NCI-H2107 treated with DMSO at 0.1 percent for 48 hours (cell line): ENCODE results near the gene HABP4.

Source experiments
- DNase-seq: peaks from one replicate; lab custom pipeline; 2025; ENCODE audit not compliant: unreplicated experiment; lab: John Stamatoyannopoulos, UW

Gene HABP4, protein sequence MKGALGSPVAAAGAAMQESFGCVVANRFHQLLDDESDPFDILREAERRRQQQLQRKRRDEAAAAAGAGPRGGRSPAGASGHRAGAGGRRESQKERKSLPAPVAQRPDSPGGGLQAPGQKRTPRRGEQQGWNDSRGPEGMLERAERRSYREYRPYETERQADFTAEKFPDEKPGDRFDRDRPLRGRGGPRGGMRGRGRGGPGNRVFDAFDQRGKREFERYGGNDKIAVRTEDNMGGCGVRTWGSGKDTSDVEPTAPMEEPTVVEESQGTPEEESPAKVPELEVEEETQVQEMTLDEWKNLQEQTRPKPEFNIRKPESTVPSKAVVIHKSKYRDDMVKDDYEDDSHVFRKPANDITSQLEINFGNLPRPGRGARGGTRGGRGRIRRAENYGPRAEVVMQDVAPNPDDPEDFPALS

GRCh38 chr9:96449845-96450612, at the start of gene HABP4:
HABP4 (plus strand) TSS chr9:96450169; CDS start chr9:96450280, 111 bp downstream.
- peak; percentile 75 for DNase-seq

- DNase-seq: no peak
Observed at GRCh38 chr9:96408409-96409280, 41.3 kb upstream of the HABP4 start.

GRCh38 chr9:96411129-96411838, 38.7 kb upstream of the HABP4 start:
- DNase-seq: no peak

- DNase-seq: no peak
Observed at GRCh38 chr9:96412174-96412913, 37.6 kb upstream of the HABP4 start.

DNA sequence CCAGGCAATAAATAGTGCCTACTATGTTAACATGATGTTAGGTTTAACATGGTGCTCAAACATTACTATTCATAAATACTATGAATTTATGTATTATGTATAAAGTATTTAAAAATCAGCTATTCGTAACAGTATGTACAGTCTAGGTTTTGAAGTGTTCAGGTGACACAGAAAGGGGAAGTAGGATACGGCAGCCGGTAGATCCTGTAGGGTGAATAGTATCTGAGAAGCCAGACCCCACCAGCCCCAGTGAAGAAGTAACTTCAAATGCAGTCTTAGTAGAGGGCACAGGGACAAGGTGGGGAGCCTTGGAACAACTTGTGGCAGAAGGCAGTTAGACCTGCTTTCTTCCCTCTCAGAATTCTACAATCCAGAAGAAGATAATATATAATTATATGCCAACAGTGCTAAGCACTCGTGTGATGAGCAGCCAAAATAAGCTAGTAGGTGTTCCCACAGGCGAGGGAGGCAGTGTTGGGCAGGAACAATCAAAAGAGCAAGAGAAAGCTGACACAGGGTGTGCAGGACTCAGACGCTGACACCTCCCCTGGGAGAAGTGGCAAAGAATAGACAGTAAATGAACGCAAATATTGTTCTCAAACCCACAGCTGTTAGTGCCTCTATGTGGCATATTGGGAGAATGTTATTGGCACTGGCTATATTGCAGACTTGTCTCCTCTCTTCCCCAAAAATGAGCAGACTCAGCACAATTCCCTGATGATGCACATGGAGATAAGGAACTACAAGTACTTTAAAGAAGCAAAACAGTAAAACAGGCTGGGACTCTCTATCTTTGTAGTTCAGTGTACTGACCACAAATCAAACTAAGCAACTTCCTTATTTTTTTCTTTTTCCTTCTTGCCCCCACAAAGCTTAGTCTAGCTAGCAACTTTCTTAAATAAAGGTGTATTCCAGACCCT, 36.4 kb upstream of the HABP4 start:
- peak; percentile 81 for DNase-seq

DNA sequence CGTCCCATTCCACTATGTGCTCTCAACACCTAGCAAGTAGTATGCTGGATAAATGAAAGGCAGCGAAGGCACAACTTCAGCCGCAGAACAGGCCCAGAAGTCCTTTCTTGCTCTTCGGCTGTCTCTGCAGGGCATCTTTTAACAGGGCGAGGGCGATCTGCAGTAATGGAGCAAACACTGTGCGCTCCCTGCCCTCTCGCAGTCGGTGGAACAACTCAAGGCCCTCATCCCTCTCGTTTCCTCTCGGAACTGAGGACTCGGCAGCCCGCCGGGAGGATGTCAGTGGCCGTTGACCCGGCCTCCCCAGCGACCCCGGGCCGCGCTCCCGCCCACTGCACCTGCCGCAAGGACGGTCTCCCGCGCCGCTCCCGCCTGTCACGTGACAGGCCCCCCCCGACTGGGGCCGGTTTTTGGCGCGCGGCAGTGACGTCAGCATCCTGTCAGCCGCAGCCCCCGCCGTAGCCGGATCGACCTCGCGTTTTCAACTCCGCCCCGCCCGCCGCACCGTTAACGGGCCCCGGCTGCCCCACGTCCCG, 32.9 kb upstream of the HABP4 start:
- peak; percentile 22 for DNase-seq

DNA sequence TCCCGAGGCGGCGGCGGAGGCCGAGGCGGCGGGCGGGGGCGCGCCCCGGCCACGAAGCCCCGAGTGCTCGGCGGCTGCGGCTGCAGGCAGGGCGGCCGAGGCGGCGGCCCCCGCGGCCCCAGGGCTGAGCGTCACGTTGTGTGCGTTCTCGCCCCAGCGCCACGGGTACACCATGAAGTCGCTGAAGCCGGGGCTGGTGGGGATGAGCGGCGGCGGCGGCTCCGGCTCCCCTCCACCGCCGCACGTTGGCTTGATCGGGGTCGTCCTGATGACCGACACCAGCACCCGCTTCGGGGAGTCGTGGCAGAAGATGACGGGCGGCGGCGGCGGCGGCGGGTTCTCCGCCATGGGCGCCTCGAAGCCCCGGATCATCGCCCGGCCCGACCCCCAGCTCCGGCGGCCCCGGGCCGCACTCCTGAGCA, 32.3 kb upstream of the HABP4 start:
- no peak for DNase-seq

GRCh38 chr9:96418083-96418919, 31.7 kb upstream of the HABP4 start, which contains the start of gene ZNF367:
ZNF367 (minus strand) TSS chr9:96418370; CDS start chr9:96418032, 338 bp downstream.
- peak; percentile 87 for DNase-seq

GRCh38 chr9:96418920-96419690, 30.9 kb upstream of the HABP4 start:
- DNase-seq: peak; percentile 26

DNA sequence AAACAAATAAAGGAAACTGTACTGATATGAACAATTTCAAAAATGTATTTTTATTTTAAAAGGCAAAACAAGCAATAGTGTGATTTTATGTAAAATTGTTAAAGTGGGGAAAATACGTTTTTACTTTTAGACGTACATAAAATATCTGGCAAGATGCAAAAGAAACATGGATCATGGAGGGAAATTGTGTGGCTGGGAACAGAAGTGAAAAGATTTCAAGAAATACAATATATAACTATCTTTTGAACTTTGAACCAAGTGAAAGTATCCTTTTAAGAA, 30.3 kb upstream of the HABP4 start:
- no peak for DNase-seq

DNA sequence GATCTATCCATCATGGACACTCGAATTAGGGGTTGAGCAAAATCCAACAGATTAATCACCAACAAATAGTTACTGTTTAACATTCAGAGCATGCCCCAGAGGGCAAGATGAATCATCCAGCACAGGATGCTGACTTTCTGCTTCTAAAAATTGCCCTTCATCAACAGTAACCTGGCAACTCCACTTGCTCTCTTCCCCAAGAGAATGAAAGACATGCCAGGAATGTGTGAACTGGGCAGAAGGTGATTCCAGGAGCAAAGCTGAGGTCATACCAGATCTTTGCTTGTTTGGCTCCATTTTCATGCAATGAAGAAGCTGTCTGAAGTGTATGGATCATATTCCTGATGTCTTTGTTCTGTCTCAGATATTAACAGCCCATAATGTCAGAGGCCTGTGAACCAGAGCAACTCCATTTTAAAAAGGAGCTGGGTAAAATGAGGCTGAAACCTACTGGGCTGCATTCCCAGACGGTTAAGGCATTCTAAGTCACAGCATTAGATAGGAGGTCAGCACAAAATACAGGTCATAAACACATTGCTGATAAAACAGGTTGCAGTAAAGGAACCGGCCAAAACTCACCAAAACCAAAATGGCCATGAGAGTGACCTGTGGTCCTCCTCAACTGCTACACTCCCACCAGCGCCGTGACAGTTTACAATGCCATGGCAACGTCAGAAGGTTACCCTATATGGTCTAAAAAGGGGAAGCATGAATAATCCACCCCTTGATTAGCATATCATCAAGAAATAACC, 29.3 kb upstream of the HABP4 start:
- DNase-seq: no peak

- DNase-seq: no peak
Observed at GRCh38 chr9:96423322-96423984, 26.5 kb upstream of the HABP4 start.

DNA sequence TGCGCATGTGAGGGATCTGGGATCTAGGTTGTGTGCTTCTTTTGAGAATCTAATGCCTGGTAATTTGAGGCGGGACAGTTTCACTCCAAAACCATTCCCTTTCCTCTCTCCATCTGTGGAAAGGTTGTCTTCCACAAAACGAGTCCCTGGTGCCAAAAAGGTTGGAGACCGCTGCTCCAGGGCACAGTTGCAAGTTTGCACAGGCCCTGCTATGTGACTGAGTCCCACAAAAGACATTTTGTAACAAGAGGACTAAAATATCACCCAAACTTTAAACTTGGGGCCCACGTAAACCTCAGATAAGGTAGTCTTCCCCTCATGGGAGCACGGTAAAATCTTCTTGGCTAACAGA, 26.0 kb upstream of the HABP4 start:
- DNase-seq: no peak

- no peak for DNase-seq
Observed at GRCh38 chr9:96425500-96426169, 24.3 kb upstream of the HABP4 start.

GRCh38 chr9:96429732-96430131, 20.2 kb upstream of the HABP4 start:
- DNase-seq: no peak
